ENCODE measurements around the gene CDYL2. TPM values are rescaled to one million over a fixed set of nuclear protein-coding genes. Genes with fewer than 3 reads are reported as not detected.

CDYL2 gene
- total and polyA plus RNA-seq, 4 donors = 0.84 to 4.1 (median 2.3) TPM

GRCh38 chr16:80741724-80742123, 62.7 kb downstream of the CDYL2 start:
- H3K27me3 ChIP-seq (ENCODE audit: control insufficient read depth in 4 of 4, insufficient read depth in 4 of 4, low read length in 3 of 4) = no peaks in the 10 kb centered on the region
- DNase-seq (ENCODE audit: low spot score) = no peak
- H3K4me1 ChIP-seq (ENCODE audit: control insufficient read depth in 4 of 4, insufficient read depth in 4 of 4, low read length in 3 of 4) = no peaks in the 10 kb centered on the region
- peaks cover 0 to 4% (median 3%) of the 10 kb centered on the region in 4 donors for H3K9me3 ChIP-seq (ENCODE audit: control insufficient read depth in 4 of 4, low read length in 3 of 4)
- H3K27ac ChIP-seq (ENCODE audit: low read depth in 1 of 2, low read length in 2 of 2) = no peak overlapping the region
- WGBS = 85% methylated on average over 4 of the region's 4 CpGs
- no peak for TF ChIP-seq REST (IDR thresholded peaks at IDR 0.05)
- no peak for TF ChIP-seq HNF4A (conservative IDR thresholded peaks at IDR 0.05)
- no peak for TF ChIP-seq HNF4G (IDR thresholded peaks at IDR 0.05)
- no peak for TF ChIP-seq JUND (IDR thresholded peaks at IDR 0.05)
- TF ChIP-seq CTCF (IDR thresholded peaks at IDR 0.05; ENCODE audit: low read depth, low read length, missing input control) = no peak
- TF ChIP-seq ATF3 (IDR thresholded peaks at IDR 0.05) = no peak
- no peak for TF ChIP-seq FOXA1 (IDR thresholded peaks at IDR 0.05)
- no peak for TF ChIP-seq YY1 (IDR thresholded peaks at IDR 0.05)
- TF ChIP-seq SP1 (IDR thresholded peaks at IDR 0.05) = no peak
- no peak for TF ChIP-seq RAD21 (IDR thresholded peaks at IDR 0.05)
- TF ChIP-seq GABPA (IDR thresholded peaks at IDR 0.05 in 1 of 2, conservative IDR thresholded peaks at IDR 0.05 in 1 of 2) = no peak
- no peak for TF ChIP-seq MAX (IDR thresholded peaks at IDR 0.05)
- TF ChIP-seq EGR1 (IDR thresholded peaks at IDR 0.05; ENCODE audit: low read depth in 2 of 2) = no peak
- no peak overlapping the region for H3K9ac ChIP-seq (ENCODE audit: low read depth in 1 of 2, low read length in 2 of 2)
- no peak overlapping the region for H3K4me3 ChIP-seq (ENCODE audit: low read depth in 1 of 3, low read length in 3 of 3)
- peaks cover 0 to 3% (median 0%) of the 10 kb centered on the region in 4 donors for H3K36me3 ChIP-seq (ENCODE audit: control insufficient read depth in 4 of 4, insufficient read depth in 3 of 4, low read depth in 1 of 4, low read length in 3 of 4)

GRCh38 chr16:80739523-80739922, 64.9 kb downstream of the CDYL2 start:
- Histone ChIP-seq H3K9ac (ENCODE audit: low read depth in 1 of 2, low read length in 2 of 2) (no peak overlapping the region), H3K4me3 (ENCODE audit: low read depth in 1 of 3, low read length in 3 of 3) (no peak overlapping the region), H3K27ac (ENCODE audit: low read depth in 1 of 2, low read length in 2 of 2) (no peak overlapping the region), H3K4me1 (ENCODE audit: control insufficient read depth in 4 of 4, insufficient read depth in 4 of 4, low read length in 3 of 4) (peaks cover 0 to 6% (median 2%) of the 10 kb centered on the region in 4 donors), H3K9me3 (ENCODE audit: control insufficient read depth in 4 of 4, low read length in 3 of 4) (peaks cover 0 to 4% (median 3%) of the 10 kb centered on the region in 4 donors), H3K36me3 (ENCODE audit: control insufficient read depth in 4 of 4, insufficient read depth in 3 of 4, low read depth in 1 of 4, low read length in 3 of 4) (peaks cover 0 to 3% (median 0%) of the 10 kb centered on the region in 4 donors), H3K27me3 (ENCODE audit: control insufficient read depth in 4 of 4, insufficient read depth in 4 of 4, low read length in 3 of 4) (no peaks in the 10 kb centered on the region)
- 93% methylated on average over 6 of the region's 6 CpGs for WGBS
- no peak for DNase-seq (ENCODE audit: low spot score)
- TF ChIP-seq ATF3 (IDR thresholded peaks at IDR 0.05) (no peak), RXRA (IDR thresholded peaks at IDR 0.05) (no peak), ZBTB33 (IDR thresholded peaks at IDR 0.05) (no peak), HNF4G (IDR thresholded peaks at IDR 0.05) (no peak), HNF4A (conservative IDR thresholded peaks at IDR 0.05) (no peak), YY1 (IDR thresholded peaks at IDR 0.05) (no peak), NR2F2 (IDR thresholded peaks at IDR 0.05) (no peak), JUND (IDR thresholded peaks at IDR 0.05) (no peak), FOXA1 (IDR thresholded peaks at IDR 0.05) (no peak), CTCF (IDR thresholded peaks at IDR 0.05; ENCODE audit: low read depth, low read length, missing input control) (no peak), MAX (IDR thresholded peaks at IDR 0.05) (no peak), REST (IDR thresholded peaks at IDR 0.05) (no peak), FOXA2 (IDR thresholded peaks at IDR 0.05) (no peak)

All from liver (tissue), 9 donors.